Measurements from ENCODE around the gene PDIA5. TPM values are rescaled to one million over a fixed set of nuclear protein-coding genes. Genes with fewer than 3 reads are reported as not detected.

PDIA5 gene
- total RNA-seq, 1 experiment from 2014 or later: 50.8 TPM

Small RNA genes lying within 50 kb of the gene (microRNA-seq; reads per million reads assigned to microRNA genes)
- gene MIR7110 (ENCODE audit: borderline number of aligned reads): not detected

Other genes starting within 250 kb of the PDIA5 start
- 0.15 TPM for gene SEMA5B, start 39.3 kb upstream of the PDIA5 start, total RNA-seq (2021; ENCODE audit: unreplicated experiment)
- gene SEC22A, start 134.9 kb downstream of the PDIA5 start, total RNA-seq (2021; ENCODE audit: unreplicated experiment): 10.6 TPM

All from HCT116 (cell line).